Measurements from ENCODE around the gene COPS9.

COPS9 gene

DNA sequence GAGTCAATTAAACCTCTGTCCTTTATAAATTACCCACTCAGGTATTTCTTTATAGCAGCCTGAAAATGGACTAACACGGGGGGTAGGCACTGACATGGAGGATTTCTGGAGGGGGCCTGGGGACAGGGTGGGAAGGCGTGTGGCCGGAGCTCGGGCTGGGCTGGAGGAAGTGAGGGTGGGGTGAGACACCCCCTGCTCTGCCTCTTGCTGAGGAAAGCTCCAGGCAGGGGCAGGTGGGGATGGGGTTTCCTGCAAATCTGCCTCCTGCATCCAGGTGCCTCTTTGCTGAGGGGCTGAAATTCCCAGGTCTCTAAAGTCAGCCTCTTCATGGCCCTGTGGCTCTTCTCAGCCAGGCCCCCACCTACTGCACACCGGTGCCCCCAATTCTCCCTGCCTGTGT lies 30.1 kb upstream of the COPS9 start:
- no peak for DNase-seq (ENCODE audit: low read depth)

DNA sequence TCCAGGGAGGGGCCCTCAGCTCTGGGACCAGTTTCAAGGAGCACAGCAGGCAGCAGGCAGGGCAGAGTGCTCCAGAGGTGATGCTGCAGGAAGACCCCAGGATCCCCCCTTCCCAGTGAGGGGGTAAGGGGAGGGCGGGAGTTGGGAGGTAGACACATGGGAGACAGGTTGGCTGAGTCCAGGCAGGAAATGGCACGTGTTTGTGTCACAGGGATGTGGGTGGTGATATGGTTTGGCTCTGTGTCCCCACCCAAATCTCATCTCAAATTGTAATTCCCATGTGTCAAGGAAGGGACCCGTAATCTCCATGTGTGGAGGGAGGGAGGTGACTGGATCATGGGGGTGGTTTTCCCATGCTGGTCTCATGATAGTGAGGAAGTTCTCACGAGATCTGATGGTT lies 29.6 kb upstream of the COPS9 start:
- DNase-seq (ENCODE audit: low read depth): no peak

DNA sequence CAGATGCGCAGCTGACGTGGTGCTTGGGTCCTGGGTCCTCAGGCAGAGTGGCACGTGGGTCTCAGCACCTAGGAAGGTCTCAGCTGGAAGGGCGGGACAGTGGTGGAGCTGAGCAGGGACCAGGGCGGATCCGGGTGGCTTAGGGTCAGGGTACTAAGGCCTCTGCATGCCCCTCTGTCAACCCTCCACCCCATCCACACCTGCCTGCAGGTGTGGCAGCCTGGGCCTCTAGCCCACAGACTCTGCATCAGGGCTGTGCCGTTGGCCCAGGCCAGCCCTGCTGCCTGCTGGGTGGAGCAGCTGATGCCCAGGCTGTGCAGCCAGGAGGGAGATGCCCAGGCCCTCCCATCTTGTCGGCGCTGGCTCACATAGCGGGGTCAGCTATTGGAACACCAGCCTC lies 28.9 kb upstream of the COPS9 start:
- no peak for DNase-seq (ENCODE audit: low read depth)

DNA sequence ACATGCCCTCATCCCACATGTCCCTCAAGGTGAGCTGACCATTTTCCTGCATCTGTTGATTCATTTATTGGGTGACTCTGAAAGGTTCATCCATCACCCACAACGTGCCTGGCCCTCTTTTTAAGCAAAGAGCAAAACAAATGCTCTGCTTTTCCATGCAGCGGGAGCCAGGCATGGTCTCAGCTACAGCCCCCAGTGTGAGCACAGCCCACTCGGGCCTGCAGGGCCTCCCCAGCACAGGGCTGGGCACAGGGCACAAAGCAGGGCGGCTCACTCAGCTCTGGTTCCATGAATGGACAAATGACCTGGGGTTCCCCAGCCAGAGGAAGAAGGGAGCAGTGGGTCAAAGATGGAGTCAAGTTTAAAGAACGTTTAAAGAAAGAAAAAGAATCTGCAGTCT lies 28.5 kb upstream of the COPS9 start:
- DNase-seq (ENCODE audit: low read depth): no peak

DNA sequence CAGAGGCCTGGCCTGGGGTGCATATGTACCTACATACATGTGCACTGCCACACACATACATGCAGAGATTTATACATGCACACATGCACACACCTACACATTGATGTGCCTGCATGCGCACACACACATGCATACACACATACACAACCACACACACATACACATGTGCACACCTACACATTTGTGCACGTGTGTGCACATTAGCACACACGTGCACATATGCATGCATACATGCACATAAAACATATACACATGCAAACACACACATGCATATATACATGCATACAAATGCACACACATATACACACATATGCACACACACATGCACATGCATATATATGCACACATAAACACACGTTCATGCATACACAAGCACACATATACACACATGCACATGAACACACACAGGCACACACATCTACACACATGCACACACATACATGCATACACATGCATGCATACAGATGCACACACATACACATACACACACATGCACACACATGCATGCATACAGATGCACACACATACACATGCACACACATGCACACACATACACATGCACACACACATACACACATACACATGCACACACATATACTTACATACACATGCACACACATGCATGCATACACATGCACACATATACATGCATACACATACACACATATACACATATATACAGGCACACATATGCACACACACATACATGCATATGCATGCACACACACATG lies 27.9 kb upstream of the COPS9 start:
- DNase-seq (ENCODE audit: low read depth): no peak

DNA sequence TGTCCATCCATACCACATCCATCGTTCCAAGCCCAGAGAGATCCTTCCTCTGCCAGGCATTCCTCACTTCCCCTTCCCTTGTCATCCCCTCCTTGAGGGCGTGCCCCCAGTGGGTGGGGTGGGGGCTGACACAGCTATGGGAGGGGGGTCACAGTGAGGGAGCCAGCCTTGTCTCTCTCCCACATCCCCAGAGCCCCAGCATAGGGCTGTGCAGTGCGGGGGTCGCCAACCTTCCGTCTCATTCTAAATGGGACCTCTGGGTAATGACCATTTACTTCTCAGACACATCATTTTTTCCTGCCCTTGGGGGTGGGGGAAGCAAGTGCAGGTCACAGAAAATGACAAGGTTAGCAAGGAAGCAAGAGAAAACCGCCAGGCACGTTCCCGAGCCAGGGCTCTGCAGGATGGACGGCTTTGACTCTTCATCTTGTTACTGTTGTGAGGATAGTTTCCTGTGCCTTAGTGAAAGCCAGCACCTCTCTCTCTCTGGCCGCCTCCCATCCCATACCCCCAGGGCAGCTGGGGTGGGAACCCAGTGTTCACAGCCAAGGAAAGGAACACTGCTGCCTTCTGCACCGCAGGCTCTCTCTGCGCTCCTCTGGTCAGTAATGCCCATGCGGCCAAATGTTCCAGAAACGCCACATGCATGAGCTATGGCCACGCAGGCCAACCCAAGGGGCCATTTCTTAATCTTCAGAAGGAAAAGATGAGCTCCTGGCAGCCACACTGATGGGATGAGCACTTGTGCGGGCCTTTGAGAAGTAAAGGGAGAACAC lies 27.0 kb upstream of the COPS9 start:
- DNase-seq (ENCODE audit: low read depth): no peak

DNA sequence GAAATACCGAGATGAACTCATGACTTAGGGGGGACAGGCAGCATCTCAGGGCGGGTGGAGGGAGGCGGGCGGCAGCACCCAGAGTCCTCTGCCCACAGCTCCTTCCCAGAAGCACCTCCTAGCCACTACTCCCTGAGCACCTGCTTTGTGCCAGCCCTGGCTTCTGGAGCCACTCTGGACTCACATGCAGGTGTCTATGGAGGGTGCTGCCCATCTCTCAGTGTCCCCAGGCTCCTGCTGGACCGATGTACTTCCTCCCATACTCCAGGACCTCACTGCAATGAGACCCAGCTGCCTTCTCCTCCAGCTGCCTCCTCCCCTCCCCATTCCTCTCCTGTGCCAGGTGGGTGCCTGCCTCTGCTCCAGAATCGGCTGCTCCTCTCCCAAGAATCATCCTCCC lies 26.4 kb upstream of the COPS9 start:
- no peak for DNase-seq (ENCODE audit: low read depth)

DNA sequence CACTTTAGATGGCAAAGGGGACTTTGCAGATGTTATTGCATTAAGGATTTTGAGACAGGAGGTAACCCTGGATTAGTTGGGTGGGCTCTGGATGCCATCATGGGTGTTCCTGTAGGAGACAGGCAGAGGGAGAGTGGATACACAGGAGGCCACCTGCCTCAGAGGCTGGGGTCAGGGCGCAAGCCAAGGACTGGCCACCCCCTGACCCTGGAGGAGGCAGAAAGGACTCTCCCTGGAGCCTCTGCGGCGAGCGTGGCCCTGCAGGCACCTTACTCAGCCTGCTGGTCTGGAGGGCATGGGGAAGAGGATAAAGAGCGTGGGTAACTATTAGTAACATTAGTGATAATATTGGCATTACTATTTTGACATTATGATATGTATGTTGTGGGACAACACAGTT lies 25.9 kb upstream of the COPS9 start:
- DNase-seq (ENCODE audit: low read depth): no peak

DNA sequence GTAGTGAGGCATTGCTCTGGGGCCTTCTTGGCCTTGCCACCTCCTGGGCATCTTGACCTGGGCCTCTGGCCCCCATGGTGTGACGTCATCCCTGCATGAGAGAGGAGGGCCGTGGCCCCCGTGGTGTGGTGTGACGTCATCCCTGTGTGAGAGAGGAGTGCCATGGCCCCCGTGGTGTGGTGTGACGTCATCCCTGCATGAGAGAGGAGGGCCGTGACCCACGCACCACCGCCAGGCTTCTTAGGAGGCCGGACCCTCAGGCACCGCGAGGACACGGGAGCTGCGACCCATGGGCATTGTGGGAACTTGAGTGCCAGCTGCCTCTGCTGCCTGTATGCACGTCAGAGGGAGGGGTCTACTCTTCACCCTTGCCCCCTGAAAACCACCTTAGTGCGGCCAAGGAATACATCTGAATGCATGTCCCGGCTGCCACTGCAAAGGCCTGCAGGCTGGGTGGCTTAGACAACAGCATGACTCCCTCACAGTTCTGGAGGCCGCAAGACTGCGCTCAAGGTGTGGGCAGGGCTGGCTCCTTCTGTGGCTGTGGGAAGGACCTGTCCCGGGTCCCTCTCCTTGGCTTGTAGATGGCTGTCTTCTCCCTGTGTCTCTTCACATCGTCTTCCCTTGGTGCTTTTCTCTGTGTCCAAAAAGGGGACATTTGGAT lies 25.1 kb upstream of the COPS9 start:
- DNase-seq (ENCODE audit: low read depth): no peak

DNA sequence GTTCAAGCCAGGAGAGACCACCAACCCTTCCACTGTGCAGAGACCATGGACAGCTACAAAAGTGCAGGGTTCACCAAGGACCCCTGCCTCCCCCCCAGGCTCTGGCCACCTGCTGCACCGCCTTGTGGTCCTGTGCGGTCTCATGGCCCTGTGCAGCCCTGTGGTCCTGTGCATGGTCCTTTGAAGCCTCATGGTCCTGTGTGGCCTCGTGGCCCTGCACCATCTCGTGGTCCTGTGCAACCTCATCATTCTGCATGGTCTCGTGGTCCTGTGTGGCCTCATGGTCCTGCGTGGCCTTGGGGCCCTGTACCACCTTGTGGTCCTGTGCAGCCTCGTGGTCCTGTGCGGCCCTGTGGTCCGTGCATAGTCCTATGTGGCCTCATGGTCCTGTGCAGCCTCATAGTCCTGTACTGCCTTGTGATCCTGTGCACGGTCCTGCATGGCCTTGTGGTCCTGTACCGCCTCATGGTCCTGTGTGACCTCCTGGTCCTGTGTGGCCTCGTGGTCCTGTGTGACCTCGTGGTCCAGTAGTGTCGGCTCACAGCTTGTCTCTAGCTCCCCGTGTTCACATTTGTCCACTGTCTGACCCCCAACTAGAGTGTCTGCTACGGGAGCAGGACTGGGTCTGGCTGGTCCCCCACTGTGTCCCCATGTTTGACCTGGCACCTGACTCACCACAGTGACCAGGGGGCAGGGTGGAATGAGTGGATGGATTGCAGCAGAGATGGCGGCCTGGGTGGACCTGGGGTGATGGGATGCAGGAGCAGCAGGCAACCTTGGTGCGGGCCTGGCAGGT lies 24.4 kb upstream of the COPS9 start:
- DNase-seq (ENCODE audit: low read depth): no peak

DNA sequence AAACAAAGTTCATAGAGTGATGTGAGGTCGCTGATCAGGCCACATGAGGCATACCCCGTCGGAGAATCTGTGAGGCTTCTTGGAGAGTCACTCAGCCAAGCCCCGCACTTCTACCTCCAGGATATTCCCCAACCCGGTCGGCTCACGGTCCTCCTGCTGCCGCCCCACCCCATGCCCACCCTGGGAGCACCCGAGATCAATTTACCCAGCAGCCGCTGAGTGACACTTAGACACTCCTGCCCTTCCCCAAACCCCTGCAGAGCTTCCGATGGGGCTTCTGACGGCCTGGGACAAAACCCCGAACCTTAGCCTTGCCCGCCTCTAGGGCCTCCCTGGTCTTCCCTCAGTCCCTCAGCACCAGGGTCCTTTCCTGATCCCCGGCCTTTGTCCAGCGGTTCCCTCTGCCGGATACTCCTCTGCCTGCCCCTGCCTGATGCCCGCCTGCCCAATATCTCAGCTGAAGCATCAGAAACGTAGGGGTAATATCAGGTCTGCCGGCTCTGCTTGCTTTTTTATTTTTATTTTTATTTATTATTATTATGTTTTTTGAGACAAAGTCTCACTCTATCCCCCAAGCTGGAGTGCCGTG lies 23.2 kb upstream of the COPS9 start:
- no peak for DNase-seq (ENCODE audit: low read depth)

DNA sequence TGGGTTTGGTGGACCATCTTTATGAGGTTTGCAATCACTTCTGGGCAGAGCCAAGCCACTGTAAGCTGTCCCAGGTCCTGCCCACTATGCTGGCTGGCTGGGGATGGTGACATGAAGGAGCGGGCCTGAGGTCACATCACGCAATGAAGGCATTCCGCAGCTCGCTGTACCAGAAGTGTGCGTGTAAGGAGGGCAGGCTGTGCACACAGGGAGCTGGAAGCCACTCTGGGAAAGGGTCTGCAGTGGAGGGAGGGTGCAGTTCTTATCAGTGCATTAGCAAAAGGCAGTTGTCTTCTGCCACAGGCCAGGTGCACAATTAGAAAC lies 21.0 kb upstream of the COPS9 start:
- no peak for DNase-seq (ENCODE audit: low read depth)

DNA sequence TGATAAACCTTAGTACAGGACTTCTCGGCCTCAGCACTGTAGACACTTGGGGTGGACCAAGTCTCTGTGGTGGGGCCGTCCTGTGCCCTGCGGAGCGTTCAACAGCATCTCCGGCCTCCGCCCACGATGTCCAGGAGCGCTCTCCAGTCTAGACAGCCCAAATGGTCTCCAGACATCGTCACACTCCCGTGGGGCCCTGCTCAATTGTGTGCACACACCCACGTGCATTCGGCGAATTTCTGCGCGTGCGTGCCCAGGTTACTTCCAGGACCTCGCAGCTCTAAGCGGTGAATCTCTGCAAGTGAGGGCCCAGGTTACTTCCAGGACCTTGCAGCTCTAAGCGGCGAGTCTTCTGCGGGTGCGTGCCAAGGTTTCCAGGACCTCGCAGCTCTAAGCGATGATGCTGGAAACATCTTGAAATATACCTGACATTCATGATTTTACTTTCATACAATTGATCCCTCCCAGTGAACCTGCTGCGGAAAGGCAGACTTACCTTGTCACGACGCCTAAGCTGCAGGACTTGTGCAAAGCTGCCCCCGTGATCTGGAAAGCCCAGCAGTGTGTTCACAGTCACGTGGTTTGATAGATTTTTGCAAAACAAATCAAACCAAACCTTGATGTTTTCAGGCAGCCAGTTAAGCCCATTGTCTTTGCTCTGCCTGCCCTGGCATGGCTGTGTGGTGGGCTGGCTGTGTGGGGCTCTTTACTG lies 20.5 kb upstream of the COPS9 start:
- no peak for DNase-seq (ENCODE audit: low read depth)

DNA sequence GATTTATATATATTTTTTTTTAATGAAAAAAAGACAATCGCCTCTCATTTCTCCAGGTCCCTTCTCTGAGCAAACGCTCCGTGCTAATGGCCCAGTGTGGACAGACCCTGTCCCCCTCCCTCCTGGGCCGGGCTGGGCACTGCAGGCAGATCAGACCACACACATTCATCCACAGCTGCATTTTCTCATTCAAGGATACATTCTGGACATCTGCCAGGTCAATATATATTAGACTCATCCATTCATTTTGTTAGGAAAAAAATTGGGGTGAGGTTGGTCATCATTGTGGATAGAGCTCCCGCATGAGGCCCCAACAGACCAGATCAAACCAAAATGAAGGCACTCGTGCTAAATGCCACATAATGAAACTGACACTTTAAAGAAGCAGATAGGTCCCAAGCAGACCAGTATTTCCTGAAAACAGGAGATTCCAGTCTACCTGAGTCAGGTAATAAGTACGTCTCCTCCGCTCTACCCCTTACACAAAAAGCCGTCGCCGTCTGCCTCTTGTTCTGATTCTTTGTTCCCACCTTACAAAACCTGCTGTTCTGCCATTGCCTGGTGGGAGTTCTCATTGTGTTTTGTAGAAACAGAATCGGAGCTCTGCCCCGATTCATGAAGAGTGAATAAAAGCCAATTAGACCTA lies 19.8 kb upstream of the COPS9 start:
- no peak for DNase-seq (ENCODE audit: low read depth)

DNA sequence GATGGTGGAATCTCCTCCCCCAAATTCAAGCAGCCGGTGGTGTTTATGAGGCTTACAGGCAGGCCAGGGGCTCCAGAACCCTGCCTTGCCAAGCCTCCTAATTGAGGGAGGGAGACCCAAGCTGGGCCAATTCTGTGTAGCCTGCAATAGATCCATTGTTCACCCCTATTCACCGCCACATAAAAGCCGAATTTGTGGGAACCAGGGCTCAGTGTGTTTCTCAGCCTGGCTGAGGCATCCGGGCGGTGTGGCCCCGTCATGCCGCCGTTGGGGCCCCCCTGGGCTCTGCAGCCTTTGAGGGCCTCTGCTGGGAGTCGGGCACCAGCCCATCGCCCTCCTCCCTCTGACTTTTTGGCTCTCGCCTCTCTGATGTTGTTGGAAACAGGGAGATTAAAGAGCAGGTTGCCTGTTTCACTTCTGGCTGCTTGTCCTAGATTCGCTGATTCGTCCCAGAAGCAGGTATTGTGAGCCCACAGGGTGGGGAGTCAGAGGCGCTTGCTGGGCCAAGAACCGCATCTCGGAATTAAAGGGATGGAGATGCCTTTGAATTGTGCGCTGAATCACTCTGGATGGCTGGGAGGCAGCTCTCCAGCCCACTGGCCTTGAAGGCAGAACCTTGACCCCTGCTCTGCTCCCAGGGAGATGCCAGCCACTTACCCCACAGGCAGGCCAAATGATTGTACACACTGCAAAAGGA lies 19.1 kb upstream of the COPS9 start:
- DNase-seq (ENCODE audit: low read depth): no peak

DNA sequence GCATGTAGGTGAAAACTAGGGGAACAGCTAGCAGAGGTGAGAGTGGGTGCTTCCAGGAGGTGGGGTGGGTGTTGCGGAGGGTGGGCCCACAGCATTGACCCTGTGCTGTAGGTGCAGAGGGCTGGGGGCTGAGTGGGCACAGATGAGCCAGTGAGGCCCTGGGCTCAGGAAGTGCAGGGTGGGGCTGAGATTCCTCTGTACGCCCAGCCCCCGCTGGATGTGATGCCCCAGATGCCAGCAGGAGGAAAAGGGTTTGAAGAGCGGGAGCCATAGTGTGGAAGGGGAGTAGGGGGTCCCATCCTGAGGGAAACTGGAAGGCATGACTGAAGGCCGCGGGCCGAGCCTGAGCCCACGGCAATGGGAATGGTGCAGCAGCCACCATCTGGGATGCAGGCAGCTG lies 18.5 kb upstream of the COPS9 start:
- no peak for DNase-seq (ENCODE audit: low read depth)

DNA sequence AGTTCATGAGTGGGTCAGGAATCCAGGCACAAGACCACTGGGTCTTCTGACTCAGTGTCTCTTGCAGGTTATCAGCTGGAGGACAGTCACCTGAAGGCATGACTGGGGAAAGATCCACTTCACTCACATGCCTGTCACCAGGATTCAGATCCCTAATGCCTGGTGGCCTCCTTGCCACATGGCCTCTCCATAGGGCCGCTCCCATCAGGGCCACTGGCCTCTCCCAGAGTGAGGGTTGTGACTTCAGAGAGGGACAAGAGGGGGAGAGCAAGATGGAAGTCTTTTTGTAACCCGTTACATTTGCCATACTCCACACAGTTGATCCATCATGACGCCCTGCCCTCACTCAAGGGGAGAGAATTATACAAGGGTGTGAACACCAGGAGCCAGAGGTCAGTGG lies 17.3 kb upstream of the COPS9 start:
- no peak for DNase-seq (ENCODE audit: low read depth)

DNA sequence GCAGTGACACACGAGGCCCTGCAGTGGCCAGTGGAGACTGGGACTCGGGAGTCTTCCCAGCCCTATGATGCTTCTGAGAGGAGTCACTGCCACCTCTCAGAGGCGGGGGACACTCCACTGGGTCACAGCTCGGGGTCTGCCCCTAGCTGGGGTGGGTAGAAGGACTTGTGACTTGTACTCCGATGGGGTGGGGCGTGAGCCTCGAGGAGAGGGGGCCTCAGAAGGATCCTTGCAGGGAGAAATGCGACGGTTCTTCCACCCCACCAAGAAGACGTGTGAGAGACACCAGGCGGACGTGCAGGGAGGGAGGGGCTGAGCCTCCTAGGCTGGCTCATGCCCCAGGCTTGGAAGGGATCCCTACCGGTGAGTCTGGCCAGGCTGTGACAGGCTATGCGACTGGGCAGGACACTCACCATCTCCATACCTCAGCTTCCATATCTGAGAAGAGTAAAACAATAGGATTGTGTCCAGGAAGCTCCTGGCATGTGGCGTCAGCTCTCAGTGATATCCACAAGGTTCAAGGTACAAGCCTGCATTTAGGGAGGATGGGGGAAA lies 15.4 kb upstream of the COPS9 start:
- no peak for DNase-seq (ENCODE audit: low read depth)

DNA sequence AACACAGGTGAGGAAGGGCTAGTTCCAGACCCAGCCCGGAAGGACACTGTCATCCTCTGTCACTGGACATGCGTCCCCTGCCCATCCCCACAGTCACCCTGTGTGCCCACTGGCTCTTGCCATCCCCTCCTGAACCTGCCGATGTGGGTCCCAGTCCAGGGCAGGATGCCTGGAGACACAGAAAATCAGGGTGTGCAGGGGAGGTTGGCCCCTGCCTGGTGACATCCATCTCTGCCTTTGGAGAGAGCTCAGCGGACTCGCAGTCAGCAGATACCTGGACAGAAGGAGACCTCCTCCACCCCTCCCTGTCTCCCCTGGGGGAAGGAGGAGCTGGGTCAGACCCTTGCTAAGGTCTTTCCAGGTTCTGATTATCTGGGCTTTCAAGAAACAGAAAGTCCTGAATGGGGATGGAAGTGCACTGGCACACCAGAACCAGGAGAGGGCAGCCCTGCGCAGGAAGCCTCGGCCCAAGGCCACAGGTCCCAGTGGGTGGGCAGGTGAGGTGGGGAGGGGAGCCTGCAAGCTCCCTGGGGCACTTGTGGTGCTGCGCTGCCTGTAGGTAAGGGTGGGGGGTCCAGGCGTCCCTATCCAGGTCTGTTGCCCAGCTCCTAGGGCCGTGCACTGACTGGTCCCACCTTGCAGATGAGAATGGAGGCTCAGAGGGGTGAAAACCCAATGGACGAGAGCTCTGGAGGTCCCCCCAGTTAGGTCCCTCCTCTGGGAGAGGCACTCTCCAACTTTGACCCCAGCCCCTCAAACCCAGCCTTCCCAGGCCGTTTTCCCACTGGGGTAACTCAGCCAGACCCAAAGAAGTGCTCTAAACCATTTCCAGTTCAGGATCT lies 14.1 kb upstream of the COPS9 start:
- DNase-seq (ENCODE audit: low read depth): no peak
